ENCODE data around the gene CSNK1A1L.

CSNK1A1L gene

DNA sequence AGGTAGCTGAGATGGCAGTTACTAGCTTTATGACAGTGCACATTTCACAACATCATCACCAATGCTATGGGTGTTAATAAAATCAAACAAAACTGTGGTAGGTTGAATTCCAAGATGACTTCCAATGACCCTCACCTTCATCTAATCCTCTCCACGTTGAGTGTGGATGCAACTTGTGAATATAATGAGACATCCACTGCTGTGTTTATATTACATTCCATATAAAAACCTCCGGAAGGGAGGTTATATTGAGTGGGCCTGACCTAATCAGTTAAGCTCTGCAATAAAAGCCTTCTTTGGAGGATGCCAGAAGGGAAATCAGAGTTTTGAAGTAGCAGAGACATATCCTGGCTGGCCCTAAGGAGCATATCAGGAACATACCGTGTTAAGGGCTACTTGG is 25.6 kb upstream of the CSNK1A1L start:
- TF ChIP-seq FOXP2 (optimal IDR thresholded peaks at IDR 0.05; ENCODE audit: borderline replicate concordance, extremely low read depth, extremely low read length, insufficient read depth) (no peak), SIN3A (IDR thresholded peaks at IDR 0.05; ENCODE audit: borderline replicate concordance, insufficient read depth, low read length) (no peak), POLR2AphosphoS5 (IDR thresholded peaks at IDR 0.05; ENCODE audit: low read depth, low read length) (no peak), TAF1 (IDR thresholded peaks at IDR 0.05; ENCODE audit: borderline replicate concordance, insufficient read depth, low read length) (no peak)
- TF ChIP-seq, protein P1, sequence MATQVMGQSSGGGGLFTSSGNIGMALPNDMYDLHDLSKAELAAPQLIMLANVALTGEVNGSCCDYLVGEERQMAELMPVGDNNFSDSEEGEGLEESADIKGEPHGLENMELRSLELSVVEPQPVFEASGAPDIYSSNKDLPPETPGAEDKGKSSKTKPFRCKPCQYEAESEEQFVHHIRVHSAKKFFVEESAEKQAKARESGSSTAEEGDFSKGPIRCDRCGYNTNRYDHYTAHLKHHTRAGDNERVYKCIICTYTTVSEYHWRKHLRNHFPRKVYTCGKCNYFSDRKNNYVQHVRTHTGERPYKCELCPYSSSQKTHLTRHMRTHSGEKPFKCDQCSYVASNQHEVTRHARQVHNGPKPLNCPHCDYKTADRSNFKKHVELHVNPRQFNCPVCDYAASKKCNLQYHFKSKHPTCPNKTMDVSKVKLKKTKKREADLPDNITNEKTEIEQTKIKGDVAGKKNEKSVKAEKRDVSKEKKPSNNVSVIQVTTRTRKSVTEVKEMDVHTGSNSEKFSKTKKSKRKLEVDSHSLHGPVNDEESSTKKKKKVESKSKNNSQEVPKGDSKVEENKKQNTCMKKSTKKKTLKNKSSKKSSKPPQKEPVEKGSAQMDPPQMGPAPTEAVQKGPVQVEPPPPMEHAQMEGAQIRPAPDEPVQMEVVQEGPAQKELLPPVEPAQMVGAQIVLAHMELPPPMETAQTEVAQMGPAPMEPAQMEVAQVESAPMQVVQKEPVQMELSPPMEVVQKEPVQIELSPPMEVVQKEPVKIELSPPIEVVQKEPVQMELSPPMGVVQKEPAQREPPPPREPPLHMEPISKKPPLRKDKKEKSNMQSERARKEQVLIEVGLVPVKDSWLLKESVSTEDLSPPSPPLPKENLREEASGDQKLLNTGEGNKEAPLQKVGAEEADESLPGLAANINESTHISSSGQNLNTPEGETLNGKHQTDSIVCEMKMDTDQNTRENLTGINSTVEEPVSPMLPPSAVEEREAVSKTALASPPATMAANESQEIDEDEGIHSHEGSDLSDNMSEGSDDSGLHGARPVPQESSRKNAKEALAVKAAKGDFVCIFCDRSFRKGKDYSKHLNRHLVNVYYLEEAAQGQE (IDR thresholded peaks at IDR 0.05; ENCODE audit: insufficient read depth in 1 of 2, low read depth in 2 of 2, low read length in 2 of 2) = no peak

DNA sequence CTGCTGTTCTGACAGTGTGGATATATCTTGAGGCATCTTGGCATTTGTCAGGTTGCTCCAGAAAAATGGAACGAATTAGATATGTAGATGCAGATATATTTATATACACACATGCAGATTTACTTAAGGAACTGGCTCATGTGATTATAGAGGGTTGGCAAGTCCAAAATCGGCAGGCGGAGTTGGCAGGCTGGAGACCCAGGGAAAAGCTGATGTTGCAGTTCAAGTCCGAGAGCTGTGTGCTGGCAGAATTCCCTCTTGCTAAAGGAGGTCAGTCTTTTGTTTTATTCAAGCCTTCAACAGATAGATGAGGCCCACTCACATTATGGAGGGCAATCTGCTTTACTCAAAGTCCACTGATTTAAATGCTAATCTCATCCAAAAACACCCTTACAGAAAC is 24.4 kb upstream of the CSNK1A1L start:
- TF ChIP-seq POLR2AphosphoS5 (IDR thresholded peaks at IDR 0.05; ENCODE audit: low read depth, low read length) = no peak
- no peak for TF ChIP-seq SIN3A (IDR thresholded peaks at IDR 0.05; ENCODE audit: borderline replicate concordance, insufficient read depth, low read length)
- TF ChIP-seq FOXP2 (optimal IDR thresholded peaks at IDR 0.05; ENCODE audit: borderline replicate concordance, extremely low read depth, extremely low read length, insufficient read depth) = no peak
- no peak for TF ChIP-seq TAF1 (IDR thresholded peaks at IDR 0.05; ENCODE audit: borderline replicate concordance, insufficient read depth, low read length)
- TF ChIP-seq, protein P1 (IDR thresholded peaks at IDR 0.05; ENCODE audit: insufficient read depth in 1 of 2, low read depth in 2 of 2, low read length in 2 of 2) = no peak

DNA sequence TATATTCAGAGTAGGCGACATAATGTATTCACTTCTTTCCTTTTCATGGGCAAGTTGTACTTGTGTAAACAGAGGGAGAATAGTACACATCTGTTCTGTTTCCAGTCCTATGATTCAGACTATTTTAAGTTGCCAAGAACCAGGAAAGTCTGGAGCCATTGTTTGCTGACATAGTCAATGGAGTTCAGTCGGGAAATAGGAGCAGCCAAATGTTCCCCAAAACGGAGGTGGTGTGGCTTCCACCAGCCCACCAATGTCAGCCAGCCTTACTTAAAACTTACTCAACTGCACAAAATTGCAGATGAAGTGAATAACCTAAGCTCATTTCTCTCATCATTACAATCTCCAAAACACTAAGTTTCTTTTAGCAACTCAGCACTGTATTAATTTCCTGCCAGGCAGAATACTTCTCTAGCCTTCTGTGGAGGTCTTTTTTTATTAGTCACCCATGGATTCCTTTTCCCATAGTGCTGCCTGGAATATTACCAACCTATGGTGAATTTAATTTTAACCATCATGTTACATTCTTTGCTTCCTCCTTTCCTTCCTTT is 22.3 kb upstream of the CSNK1A1L start:
- no peak for TF ChIP-seq POLR2AphosphoS5 (IDR thresholded peaks at IDR 0.05; ENCODE audit: low read depth, low read length)
- no peak for TF ChIP-seq TAF1 (IDR thresholded peaks at IDR 0.05; ENCODE audit: borderline replicate concordance, insufficient read depth, low read length)
- TF ChIP-seq SIN3A (IDR thresholded peaks at IDR 0.05; ENCODE audit: borderline replicate concordance, insufficient read depth, low read length) = no peak
- no peak for TF ChIP-seq FOXP2 (optimal IDR thresholded peaks at IDR 0.05; ENCODE audit: borderline replicate concordance, extremely low read depth, extremely low read length, insufficient read depth)
- TF ChIP-seq, protein P1 (IDR thresholded peaks at IDR 0.05; ENCODE audit: insufficient read depth in 1 of 2, low read depth in 2 of 2, low read length in 2 of 2) = no peak

DNA sequence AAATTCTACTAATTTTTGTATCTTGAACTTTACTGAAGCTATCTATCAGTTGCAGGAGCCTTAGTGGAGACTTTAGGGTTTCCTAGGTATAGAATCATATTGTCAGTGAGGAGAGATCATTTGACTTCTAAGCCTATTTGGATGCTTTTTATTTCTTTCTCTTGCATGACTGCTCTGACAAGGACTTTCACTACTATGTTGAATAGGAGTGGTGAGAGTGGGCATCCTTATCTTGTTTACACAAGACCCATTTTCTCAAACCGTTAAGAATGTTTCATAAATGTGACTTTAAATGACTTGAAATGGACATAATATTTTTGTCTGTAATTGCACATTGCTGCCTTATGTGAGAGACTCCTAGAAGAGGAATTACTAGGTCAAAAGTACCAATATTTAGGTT is 17.9 kb upstream of the CSNK1A1L start:
- TF ChIP-seq SIN3A (IDR thresholded peaks at IDR 0.05; ENCODE audit: borderline replicate concordance, insufficient read depth, low read length) (no peak), POLR2AphosphoS5 (IDR thresholded peaks at IDR 0.05; ENCODE audit: low read depth, low read length) (no peak), FOXP2 (optimal IDR thresholded peaks at IDR 0.05; ENCODE audit: borderline replicate concordance, extremely low read depth, extremely low read length, insufficient read depth) (no peak), TAF1 (IDR thresholded peaks at IDR 0.05; ENCODE audit: borderline replicate concordance, insufficient read depth, low read length) (no peak)
- TF ChIP-seq, protein P1 (IDR thresholded peaks at IDR 0.05; ENCODE audit: insufficient read depth in 1 of 2, low read depth in 2 of 2, low read length in 2 of 2) = no peak
